SW 1271 (cell line): Measurements from ENCODE around the gene TMEM248.
"Not testable (repeated sequence)": the region's sequence is repeated elsewhere in the genome, so short reads cannot be mapped to it uniquely, and the experiment has no call there.

Experiments used
- DNase-seq, 2 experiments: peaks; one replicate each; lab custom pipeline; 2025; lab: John Stamatoyannopoulos, UW

The TMEM248 gene

DNA sequence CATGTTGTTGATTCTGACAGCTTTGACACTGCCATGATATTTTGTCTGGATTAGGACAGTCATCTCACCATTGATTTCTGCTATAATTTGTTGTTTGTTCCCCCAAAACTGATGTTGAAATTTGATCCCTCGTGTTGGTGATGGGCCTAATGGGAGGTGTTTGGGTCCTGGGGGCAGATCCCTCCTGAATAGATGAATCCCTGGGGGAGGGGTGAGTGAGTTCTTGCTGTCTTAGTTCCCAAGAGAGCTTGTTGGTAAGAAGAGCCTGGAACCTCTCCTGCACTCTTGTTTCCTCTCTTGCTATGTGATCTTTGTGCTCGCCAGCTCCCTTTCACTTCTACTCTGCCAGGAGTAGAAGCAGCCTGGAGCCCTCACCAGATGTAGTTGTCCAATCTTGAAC, 83.1 kb downstream of the TMEM248 start:
- not testable (repeated sequence) for DNase-seq

GRCh38 chr7:67006965-67007364, 85.9 kb downstream of the TMEM248 start:
- DNase-seq: no peak
